ENCODE measurements around the gene TM2D1. TPM values are rescaled to one million over a fixed set of nuclear protein-coding genes. Genes with fewer than 3 reads are reported as not detected.

The TM2D1 gene
- total and polyA plus RNA-seq, 10 of the 15 experiments (the other 5 are each of a cell fraction or from before 2014, with no cell fraction given) = 21.0 to 46.6 (median 36.7) TPM

GRCh38 chr1:61748566-61748965, 23.6 kb upstream of the TM2D1 start (continued):
- no peak for TF ChIP-seq ZBTB40 (IDR thresholded peaks at IDR 0.05; ENCODE audit: borderline replicate concordance)
- no peak for TF ChIP-seq KAT2A (conservative IDR thresholded peaks at IDR 0.05; ENCODE audit: control insufficient read depth, low read depth, low read length)
- no peak for TF ChIP-seq E4F1 (IDR thresholded peaks at IDR 0.05; ENCODE audit: borderline replicate concordance, partially characterized antibody)
- no peak for TF ChIP-seq EED (IDR thresholded peaks at IDR 0.05; ENCODE audit: low read depth)

- RAD21 ChIA-PET (ENCODE audit: unreplicated experiment) = no interaction called here
- no peak for FAIRE-seq
- TF ChIP-seq POLR2AphosphoS2 (IDR thresholded peaks at IDR 0.05; ENCODE audit: low read depth, low read length) = no peak
- TF ChIP-seq BACH1 (IDR thresholded peaks at IDR 0.05; ENCODE audit: borderline replicate concordance) = peak; percentile 99
- Histone ChIP-seq H3K9ac (ENCODE audit: control insufficient read depth, insufficient read depth, low read length) (no peak overlapping the region), H3K27me3 (replicated peaks in 1 of 2; ENCODE audit: control insufficient read depth in 2 of 2, insufficient read depth in 2 of 2, low read length in 1 of 2) (no peaks in the 10 kb centered on the region), H3K4me1 (ENCODE audit: control insufficient read depth, insufficient read depth, low read length) (peaks cover 3% of the 10 kb centered on the region; the same call in 1 of the 2 replicates), H3K4me3 (no peak overlapping the region), H3K27ac (ENCODE audit: control insufficient read depth, insufficient read depth) (no peak overlapping the region), H3K4me2 (ENCODE audit: control insufficient read depth, insufficient read depth) (no peak overlapping the region; the same call in 1 of the 2 replicates), H2AFZ (ENCODE audit: control insufficient read depth, low read depth, low read length) (no peak overlapping the region), H3K9me3 (replicated peaks; ENCODE audit: control insufficient read depth, insufficient read depth, low read length) (no peaks in the 10 kb centered on the region), H3K79me2 (ENCODE audit: control insufficient read depth, insufficient read depth, low read length) (peaks cover 1% of the 10 kb centered on the region; the same call in 1 of the 2 replicates), H4K20me1 (ENCODE audit: control insufficient read depth, insufficient read depth) (no peaks in the 10 kb centered on the region), H3K36me3 (ENCODE audit: control insufficient read depth in 2 of 2, insufficient read depth in 2 of 2, low read length in 1 of 2) (no peaks in the 10 kb centered on the region)
- 95% methylated on average over 1 of the region's 1 CpG for WGBS (ENCODE audit: insufficient coverage, insufficient replicate concordance, low lambda C conversion rate, missing lambda C conversion rate)
- BruUV-seq (replicated peaks) = no TSS peak
- POLR2A ChIA-PET = no interaction called here
- intact Hi-C loops (cut with micrococcal nuclease; ENCODE audit: unreplicated experiment) (no loop called here), in situ Hi-C loops (cut with MboI) (no loop called here)
- DNase-seq (ENCODE audit: low read depth, low spot score) = no peak
- no peak for ATAC-seq
- SMC1A ChIA-PET (ENCODE audit: uncharacterized antibody, unreplicated experiment) = interaction anchor here (0.6 kb wide), 1 partner anchor 1617 kb away, joined by 3 read pairs; no protein-coding TSS in a partner anchor
- CTCF ChIA-PET = interaction anchor here (1.3 kb wide), 1 partner anchor 12 kb away, joined by 3 read pairs; no protein-coding TSS in a partner anchor
Observed at GRCh38 chr1:61746813-61747212, 21.9 kb upstream of the TM2D1 start.

Measured in GM12878 (cell line).